ENCODE measurements around the gene HSPB8.

Gene HSPB8

GRCh38 chr12:119145367-119145766, 33.4 kb upstream of the HSPB8 start:
- TF ChIP-seq CTCF (IDR thresholded peaks at IDR 0.05; ENCODE audit: control insufficient read depth, insufficient read depth, low read depth, low read length, missing control alignments), result no peak
- H3K4me3 ChIP-seq (ENCODE audit: control insufficient read depth, low read depth, low read length), result no peak overlapping the region
- DNase-seq (ENCODE audit: low read depth), result no peak

- H3K4me3 ChIP-seq (ENCODE audit: control insufficient read depth, low read depth, low read length), result no peak overlapping the region
- TF ChIP-seq CTCF (IDR thresholded peaks at IDR 0.05; ENCODE audit: control insufficient read depth, insufficient read depth, low read depth, low read length, missing control alignments), result no peak
- no peak for DNase-seq (ENCODE audit: low read depth)
These were observed 30.8 kb upstream of the HSPB8 start for GRCh38 chr12:119147847-119148448.

GRCh38 chr12:119149270-119149669, 29.5 kb upstream of the HSPB8 start:
- H3K4me3 ChIP-seq (ENCODE audit: control insufficient read depth, low read depth, low read length), result no peak overlapping the region
- no peak for TF ChIP-seq CTCF (IDR thresholded peaks at IDR 0.05; ENCODE audit: control insufficient read depth, insufficient read depth, low read depth, low read length, missing control alignments)
- no peak for DNase-seq (ENCODE audit: low read depth)

DNA sequence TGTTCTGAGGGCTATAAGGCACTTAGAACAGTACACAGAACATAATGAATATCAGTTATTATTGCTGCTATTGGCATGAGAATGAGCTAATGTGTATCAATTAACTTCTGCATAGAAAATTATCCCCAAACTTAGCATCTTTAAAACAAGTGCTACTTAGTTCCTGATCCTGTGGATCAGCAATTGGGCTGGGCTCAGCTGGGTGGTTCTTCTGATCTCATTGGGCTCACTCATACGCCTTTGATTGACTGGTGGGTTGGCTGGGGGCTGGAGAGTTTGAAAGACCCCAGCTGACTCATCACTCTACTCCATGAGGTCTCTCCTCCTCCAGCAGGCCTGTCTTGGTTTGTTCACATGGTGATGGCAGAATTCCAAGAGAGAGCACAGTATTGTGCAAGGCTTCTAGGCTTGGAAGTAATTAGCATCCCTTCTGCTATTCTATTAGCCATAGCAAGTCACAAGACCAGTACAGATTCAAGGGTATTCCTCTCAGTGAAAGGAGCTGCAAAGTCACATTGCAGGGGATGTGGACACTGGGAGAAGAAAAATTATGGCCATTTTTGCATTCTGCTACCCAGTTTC, 27.2 kb upstream of the HSPB8 start:
- H3K4me3 ChIP-seq (ENCODE audit: control insufficient read depth, low read depth, low read length), result no peak overlapping the region
- no peak for TF ChIP-seq CTCF (IDR thresholded peaks at IDR 0.05; ENCODE audit: control insufficient read depth, insufficient read depth, low read depth, low read length, missing control alignments)
- no peak for DNase-seq (ENCODE audit: low read depth)

GRCh38 chr12:119153477-119154434, 25.0 kb upstream of the HSPB8 start:
- DNase-seq (ENCODE audit: low read depth), result no peak
- H3K4me3 ChIP-seq (ENCODE audit: control insufficient read depth, low read depth, low read length), result no peak overlapping the region
- no peak for TF ChIP-seq CTCF (IDR thresholded peaks at IDR 0.05; ENCODE audit: control insufficient read depth, insufficient read depth, low read depth, low read length, missing control alignments)

GRCh38 chr12:119154435-119154818, 24.3 kb upstream of the HSPB8 start:
- no peak for DNase-seq (ENCODE audit: low read depth)
- no peak for TF ChIP-seq CTCF (IDR thresholded peaks at IDR 0.05; ENCODE audit: control insufficient read depth, insufficient read depth, low read depth, low read length, missing control alignments)
- no peak overlapping the region for H3K4me3 ChIP-seq (ENCODE audit: control insufficient read depth, low read depth, low read length)
